Glomerular visceral epithelial cell (primary cell): ENCODE measurements around the gene ZNF30.
"Not testable (repeated sequence)": the region's sequence is repeated elsewhere in the genome, so short reads cannot be mapped to it uniquely, and the experiment has no call there.

Experiments used
- DNase-seq: peaks from one replicate; pipeline ENCODE4 v3.0.0-alpha.2; 2016; ENCODE audit errors: extremely low spot score

Gene ZNF30

DNA sequence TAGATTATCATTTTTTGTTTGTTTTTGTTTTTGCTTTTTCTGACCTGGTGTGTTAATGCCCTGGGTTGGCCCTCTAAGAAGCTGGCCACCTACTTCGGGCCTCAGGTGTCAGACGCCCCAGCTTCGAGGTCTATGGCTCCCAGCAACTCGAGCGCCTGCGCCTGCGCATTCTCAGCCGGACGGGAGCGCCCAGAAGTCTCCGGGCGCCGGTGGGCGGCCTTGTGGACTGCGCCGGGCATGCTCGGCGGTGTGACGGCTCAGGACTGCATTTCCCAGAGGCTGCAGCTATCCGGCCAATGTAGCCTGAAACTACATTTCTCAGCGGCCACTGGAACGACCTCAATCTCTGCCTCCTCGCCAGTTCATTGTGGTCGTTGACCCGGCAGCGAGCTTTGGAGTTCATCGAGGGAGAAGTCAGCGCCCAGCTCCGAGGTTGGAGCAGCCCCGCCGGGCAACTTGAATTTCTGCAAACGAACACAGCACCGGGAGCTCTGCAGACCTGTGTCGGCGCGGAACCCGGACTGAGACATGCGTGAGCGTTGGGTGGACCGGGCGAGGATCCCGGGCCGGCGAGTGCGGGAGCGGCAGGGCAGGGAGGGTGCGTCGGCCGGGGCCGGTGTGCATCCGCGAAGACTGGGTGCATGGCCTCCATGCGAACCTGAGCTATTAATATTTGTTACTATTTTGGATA lies at the start of gene ZNF30:
TSS of gene ZNF30 (plus strand) at position 219 of the 691 bp plus-strand sequence. CDS start 3,045 bp downstream, outside the sequence.
- DNase-seq: peak; percentile 91

DNA sequence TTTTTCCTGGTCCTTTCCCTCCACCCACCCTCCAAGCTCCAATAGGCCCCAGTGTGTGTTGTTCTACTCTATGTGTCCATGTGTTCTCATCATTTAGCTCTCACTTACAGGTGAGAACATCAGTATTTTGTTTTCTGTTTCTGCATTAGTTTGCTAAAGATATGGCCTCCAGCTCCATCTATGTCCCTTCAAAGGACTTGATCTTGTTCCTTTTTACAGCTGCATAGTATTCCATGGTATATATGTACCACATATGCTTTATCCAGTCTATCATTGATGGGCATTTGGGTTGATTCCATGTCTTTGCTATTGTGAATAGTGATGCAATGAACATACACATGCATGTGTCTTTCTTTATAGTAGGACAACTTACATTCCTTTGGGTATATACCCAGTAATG lies 47.1 kb upstream of the ZNF30 start:
- DNase-seq: no peak

DNA sequence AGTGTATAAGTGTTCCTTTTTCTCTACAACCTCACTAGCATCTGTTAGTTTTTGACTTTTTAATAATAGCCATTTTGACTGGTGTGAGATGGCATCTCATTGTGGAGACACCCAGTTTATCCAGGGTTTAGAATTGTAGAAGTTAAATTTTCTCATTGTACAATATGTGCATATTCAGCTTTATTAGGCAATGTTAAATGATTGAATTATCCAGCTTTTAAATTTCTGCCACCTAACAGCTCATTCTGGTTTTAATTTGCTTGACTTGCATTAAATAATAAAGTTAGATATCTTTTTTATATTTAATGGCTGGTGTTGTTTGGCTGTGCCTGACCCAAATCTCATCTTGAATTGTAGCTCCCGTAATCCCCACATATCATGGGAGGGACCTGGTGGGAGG lies 46.7 kb upstream of the ZNF30 start:
- no peak for DNase-seq

DNA sequence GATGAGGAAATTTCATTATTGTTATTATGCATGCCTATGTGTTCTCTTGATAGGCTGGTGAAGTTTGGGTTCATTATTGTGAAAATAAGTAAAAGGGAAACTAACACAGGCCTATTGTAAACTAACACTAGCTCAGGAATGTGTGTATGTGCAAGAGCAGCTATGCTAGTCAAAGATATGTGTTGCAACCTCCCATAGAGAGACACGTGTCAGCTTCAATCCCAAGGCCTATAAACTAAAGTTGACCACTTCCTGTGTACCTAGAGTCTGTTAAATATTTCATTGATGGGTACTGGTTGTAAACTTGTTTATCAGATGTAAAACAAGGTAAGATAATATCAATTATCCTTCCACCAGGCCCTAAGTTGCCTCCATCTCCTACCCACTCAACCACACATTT lies 44.7 kb upstream of the ZNF30 start:
- DNase-seq: no peak

- no peak for DNase-seq
Measured at GRCh38 chr19:34888091-34888490, 38.6 kb upstream of the ZNF30 start.

DNA sequence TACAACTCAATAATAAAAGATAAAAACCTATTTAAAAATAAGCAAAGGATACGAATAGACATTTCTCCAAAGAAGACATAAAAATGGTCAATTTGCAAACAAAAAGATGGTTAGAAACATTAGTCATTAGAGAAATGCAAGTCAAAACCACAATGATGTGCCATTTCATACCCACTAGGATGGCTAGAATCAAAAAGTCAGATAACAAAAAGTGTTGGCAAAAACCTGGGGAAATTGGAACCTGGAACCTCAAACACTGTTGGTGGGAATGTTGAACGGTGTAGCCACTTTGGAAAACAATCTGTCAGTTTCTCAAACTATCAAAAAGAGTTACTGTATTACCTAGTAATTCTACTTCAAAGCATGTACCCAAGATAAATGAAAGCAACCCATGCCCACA lies 26.5 kb upstream of the ZNF30 start:
- DNase-seq: no peak

DNA sequence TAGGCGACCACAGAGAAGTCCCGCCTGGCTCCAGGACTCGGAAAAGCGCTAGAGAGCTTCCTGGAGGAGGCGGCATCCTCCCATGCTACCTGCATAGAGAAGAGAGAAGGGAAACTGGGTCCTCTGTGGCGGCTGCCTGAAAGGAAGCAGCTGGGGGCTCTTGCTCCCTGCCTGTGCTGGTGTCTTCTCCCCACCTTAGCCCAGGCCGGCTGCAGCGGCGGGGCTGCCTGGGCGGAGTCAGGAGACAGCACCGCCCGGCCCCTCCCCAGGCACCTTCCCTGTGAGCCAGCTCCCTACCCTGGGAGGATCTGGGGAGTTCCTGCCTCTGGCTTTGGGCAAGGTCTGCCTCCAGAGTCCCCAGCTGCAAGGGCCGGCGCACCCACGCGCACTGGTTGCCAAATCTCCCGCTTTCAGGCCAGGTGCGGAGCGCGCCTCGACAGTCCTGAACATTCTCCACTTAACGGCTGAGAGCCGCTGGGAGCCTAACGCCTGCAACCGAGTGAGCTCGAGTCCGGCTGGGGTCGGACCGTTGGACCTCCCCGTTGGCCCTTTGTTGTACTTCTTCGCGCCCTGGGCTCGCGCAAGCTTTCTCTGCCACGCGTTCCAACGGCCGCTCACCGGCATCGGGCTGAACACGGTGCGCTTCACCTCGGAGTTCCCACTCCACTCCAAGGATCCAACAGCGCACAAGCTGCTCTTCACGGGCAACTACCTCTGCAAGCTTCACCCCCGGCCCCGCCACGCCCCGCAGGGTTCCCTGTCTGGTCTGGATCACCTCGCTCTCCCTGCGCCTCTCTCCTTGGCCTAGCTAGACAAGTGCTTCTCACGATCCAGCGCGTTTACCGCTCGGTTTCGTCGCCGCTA lies 21.8 kb upstream of the ZNF30 start:
- DNase-seq: no peak

- no peak for DNase-seq
Measured at GRCh38 chr19:34910770-34911169, 15.9 kb upstream of the ZNF30 start.

DNA sequence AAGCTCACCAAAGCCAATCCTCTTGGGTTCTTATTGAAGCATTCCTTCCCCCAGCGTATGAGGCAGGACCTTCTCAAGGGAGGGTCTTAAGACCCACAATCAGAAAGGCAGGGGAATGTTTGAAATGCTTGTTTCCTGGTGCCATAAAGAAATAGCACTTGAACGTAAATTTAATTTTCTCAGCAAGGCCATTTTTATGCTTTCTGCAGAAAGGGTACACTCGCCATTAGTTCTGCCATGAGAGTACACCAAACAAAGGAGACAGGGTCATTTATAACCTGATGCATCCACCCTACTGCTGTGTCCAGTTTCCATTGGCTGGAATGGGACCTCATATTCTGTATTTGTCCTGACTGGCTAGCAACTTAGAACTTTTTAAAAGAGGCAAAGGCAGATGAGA lies 9.6 kb upstream of the ZNF30 start:
- not testable (repeated sequence) for DNase-seq

- DNase-seq: no peak
Measured at GRCh38 chr19:34918190-34918589, 8.5 kb upstream of the ZNF30 start.

DNA sequence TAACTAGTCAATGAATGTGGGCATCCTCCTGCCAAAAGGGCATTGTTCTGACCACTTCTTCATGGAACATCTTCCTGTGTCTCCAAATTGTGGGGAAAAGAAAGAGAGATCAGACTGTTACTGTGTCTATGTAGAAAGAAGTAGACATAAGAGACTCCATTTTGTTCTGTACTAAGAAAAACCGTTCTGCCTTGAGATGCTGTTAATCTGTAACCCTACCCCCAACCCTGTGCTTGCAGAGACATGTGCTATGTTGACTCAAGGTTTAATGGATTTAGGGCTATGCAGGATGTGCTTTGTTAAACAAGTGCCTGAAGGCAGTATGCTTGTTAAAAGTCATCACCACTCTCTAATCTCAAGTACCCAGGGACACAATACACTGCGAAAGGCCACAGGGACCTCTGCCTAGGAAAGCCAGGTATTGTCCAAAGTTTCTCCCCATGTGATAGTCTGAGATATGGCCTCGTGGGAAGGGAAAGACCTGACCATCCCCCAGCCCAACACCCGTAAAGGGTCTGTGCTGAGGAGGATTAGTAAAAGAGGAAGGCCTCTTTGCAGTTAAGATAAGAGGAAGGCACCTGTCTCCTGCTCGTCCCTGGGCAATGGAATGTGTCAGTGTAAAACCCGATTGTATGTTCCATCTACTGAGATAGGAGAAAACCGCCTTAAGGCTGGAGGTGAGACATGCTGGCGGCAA lies 6.5 kb upstream of the ZNF30 start:
- DNase-seq: not testable (repeated sequence)

DNA sequence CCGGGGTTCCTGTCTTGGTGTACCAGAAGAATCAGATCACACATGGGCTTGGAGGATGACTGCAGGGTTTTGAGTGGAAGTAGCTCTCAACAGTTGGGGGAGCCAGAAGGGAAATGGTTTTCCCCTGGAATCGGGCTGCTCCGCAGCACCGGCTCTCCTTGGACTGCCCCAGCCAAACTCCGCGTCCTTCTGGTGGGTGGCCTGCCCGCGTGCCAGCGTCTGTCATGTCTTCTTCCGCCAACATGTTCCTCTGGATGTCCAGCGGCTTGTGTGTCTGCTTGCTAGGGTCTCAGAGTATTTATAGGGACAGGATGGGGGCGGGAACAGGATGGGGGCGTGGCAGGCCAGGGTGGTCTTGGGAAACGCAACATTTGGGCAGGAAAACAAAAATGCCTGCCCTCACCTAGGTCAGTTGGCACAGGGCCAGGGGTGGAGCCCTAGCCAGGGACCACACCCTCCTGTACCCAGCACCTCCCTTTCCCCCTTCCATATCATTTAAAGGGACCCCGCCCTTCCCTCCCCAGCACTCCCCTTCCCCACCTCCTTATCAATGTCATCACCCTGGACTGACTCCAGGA lies 1.3 kb upstream of the ZNF30 start:
- DNase-seq: no peak

- DNase-seq: no peak
Measured at GRCh38 chr19:34926361-34926684, 380 bp upstream of the ZNF30 start.

DNA sequence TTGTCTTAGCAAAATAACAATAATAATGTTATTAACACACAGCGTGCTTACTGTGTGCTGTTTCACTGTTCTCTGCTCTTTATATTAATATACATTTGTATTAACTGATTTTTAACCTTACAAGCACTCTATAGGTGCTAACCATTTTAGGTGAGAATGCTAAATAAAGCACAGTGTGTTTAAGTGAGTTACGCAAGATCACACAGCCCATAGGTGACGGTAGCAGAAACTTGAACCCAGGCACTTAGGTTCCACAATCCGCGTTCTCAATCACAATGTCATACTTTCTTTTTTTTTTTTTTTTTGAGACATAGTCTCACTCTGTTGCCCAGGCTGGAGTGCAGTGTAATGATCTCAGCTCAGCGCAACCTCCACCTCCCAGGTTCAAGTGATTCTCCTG lies 5.8 kb downstream of the ZNF30 start:
- no peak for DNase-seq

DNA sequence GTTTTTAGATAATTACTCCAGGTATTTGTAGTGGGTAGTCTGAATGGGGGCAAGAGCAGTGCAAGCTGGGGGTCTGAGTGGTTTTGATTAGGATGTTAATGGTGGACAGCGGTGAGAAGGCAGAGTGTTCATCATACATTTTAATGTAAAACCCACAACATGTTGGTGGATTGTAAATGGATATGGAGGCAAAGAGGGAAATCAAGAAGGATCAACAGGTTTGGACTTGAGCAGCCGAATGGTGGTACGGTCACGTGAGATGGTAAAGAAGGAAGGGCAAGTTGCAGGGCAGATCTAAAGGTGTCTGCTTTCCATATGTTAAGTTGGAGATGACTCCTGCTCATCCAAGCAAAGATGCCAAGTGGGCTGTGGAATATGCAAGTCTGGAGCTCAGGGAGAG lies 9.5 kb downstream of the ZNF30 start:
- DNase-seq: no peak

DNA sequence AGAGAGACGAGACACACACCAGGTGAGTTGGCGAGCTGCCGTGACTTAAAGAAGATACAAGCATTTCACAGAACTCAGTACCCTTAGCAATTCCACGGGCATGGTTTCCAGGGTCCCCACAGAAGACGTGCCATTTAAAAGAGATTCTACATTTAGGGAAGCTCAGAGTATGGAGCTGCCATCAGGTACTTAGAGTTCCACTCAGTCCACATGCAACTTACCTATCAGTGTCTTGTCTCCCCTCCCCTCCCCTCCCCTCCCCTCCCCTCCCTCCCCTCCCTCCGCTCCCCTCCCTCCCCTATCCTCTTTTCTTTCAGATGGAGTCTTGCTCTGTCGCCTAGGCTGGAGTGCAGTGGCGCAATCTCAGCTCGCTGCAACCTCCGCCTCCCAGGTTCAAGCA lies 12.2 kb downstream of the ZNF30 start:
- no peak for DNase-seq

DNA sequence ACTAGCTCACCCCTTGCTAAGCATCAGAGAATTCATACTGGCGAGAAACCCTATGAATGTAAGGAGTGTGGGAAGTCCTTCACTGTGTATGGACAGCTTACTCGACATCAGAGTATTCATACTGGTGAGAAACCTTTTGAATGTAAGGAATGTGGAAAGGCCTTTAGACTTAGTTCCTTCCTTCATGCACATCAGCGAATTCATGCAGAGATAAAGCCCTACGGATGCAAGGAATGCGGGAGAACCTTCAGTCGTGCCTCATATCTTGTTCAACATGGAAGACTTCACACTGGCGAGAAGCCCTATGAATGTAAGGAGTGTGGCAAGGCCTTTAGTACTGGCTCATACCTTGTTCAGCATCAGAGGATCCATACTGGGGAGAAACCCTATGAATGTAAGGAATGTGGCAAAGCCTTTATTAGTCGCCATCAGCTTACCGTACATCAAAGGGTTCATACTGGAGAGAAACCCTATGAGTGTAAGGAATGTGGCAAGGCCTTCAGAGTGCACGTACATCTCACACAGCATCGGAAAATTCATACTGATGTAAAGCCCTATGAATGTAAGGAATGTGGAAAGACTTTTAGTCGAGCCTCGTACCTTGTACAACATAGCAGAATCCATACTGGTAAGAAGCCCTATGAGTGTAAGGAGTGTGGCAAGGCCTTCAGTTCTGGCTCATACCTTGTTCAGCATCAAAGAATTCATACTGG lies 17.3 kb downstream of the ZNF30 start:
- DNase-seq: no peak

DNA sequence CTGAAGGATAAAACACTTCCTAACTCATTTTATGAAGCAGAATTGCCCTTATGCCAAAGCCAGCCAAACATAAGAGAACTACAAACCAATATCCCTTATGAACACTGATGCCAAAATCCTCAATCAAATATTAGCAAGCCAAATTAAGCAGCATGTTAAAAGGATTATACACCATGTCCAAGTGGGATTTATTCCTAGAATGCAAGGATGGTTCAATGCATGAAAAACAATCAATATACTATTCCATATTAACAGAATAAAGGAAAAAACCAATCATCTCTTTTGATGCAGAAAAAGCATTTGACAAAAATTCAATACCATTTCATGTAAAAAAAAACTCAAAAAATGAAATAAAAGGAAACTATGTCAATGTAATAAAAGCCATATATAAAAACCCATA lies 26.4 kb downstream of the ZNF30 start:
- DNase-seq: no peak

- no peak for DNase-seq
Measured at GRCh38 chr19:34957830-34958751, 31.4 kb downstream of the ZNF30 start.

DNA sequence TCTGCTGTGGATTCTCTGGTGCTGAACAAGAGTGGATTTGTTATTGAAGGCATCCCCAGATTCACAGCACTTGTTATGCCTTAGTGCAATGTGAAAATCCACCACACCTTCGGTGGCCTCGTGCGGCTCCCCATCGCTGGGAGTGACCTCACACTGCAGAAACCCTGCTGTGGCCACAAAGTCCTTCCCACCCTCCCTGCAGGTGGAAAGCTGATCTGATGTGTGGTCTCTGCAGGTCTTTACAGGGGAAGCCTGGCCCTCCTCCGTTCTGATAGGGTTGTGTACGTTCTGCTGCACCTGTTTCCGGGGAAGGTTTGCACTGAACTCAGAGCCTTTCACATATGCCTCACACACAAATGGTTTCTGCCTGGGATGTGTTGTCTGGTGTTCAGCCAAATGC lies 32.3 kb downstream of the ZNF30 start:
- DNase-seq: no peak
